Endothelial cell of umbilical vein (primary cell): ENCODE results near the gene TPPP2. TPM values are rescaled to one million over a fixed set of nuclear protein-coding genes. Genes with fewer than 3 reads are reported as not detected.

Source experiments
- BruUV-seq: library from RNA; stranded (reverse); fragments of 400-500 nt; replicated peaks from 2 replicates; lab custom pipeline; 2021; lab: Mats Ljungman, UMichigan
- CTCF ChIA-PET: fragments of 300-600, 350-600 bp; sonication (Branson Sonifier 250); formaldehyde crosslinking; loops from one replicate; lab custom pipeline; 2021; ENCODE audit warnings: antibody characterized with exemption, inconsistent platforms; lab: Charles Lee
- POLR2A ChIA-PET: fragments of 300-600, 350-600 bp; sonication (Branson Sonifier 250); formaldehyde crosslinking; loops from one replicate; lab custom pipeline; 2021; ENCODE audit warnings: antibody characterized with exemption, inconsistent platforms; lab: Charles Lee
- DNase-seq: peaks from one replicate; pipeline ENCODE4 v3.0.0-alpha.2; 2011; ENCODE audit warnings: low read depth, low spot score
- FAIRE-seq: peaks from 2 replicates; lab custom pipeline; 2011; peaks lifted over from hg19 to GRCh38; lab: Jason Lieb, UNC
- H2AFZ ChIP-seq: 2 replicates; pipeline ENCODE4 v1.6.0; 2012; ENCODE audit warnings: low read depth, low read length, control low read depth, inconsistent platforms
- H3K27ac ChIP-seq: 2 replicates; pipeline ENCODE4 v1.5.1; 2011; ENCODE audit warnings: low read depth, mild to moderate bottlenecking, control low read depth, low read length, moderate library complexity; ENCODE audit not compliant: insufficient read depth
- H3K27me3 ChIP-seq, 2 experiments: 2 replicates each; pipeline versions ENCODE4 v1.6.0 to v1.6.1; 2011; ENCODE audit warnings: low read length in 2 of 2, mixed read lengths in 1 of 2; ENCODE audit not compliant: control insufficient read depth in 2 of 2, insufficient read depth in 2 of 2
- H3K36me3 ChIP-seq, 2 experiments: 2 replicates in 1 of 2; 3 replicates in 1 of 2; pipeline ENCODE4 v1.5.1; 2011; ENCODE audit warnings: low read length in 2 of 2, mild to moderate bottlenecking in 1 of 2, moderate library complexity in 1 of 2; ENCODE audit not compliant: control insufficient read depth in 2 of 2, insufficient read depth in 2 of 2; ENCODE audit errors: extremely low read depth in 1 of 2
- H3K4me1 ChIP-seq: 3 replicates; pipeline ENCODE4 v1.5.1; 2011; ENCODE audit warnings: mild to moderate bottlenecking, low read length; ENCODE audit not compliant: control insufficient read depth, insufficient read depth; ENCODE audit errors: extremely low read depth
- H3K4me2 ChIP-seq: 2 replicates; pipeline ENCODE4 v1.6.1; 2011; ENCODE audit warnings: low read length, control low read depth, mixed read lengths; ENCODE audit not compliant: insufficient read depth
- H3K4me3 ChIP-seq, 3 experiments: fragments of 200-600 bp in 1 of 3; sonication (generic), shearing (Covaris generic) in 1 of 3; replicated peaks in 1 of 3; 2 replicates each; pipeline ENCODE4 v1.5.1; 2011 to 2016; ENCODE audit warnings: control low read depth in 3 of 3, low read length in 3 of 3, mild to moderate bottlenecking in 2 of 3, inconsistent platforms in 1 of 3, low read depth in 1 of 3, moderate library complexity in 1 of 3; ENCODE audit not compliant: insufficient read depth in 1 of 3
- H3K79me2 ChIP-seq: 2 replicates; pipeline ENCODE4 v1.6.0; 2012; ENCODE audit warnings: low read length, inconsistent platforms; ENCODE audit not compliant: control insufficient read depth, insufficient read depth
- H3K9ac ChIP-seq: replicated peaks from 2 replicates; pipeline ENCODE3; 2011; ENCODE audit warnings: low read length, control low read depth; ENCODE audit not compliant: insufficient read depth; ENCODE audit errors: extremely low read depth
- H3K9me1 ChIP-seq: replicated peaks from 3 replicates; pipeline ENCODE4 v1.6.0; 2011; ENCODE audit warnings: mild to moderate bottlenecking, low read length; ENCODE audit not compliant: control insufficient read depth, insufficient read depth; ENCODE audit errors: extremely low read depth
- H3K9me3 ChIP-seq: replicated peaks from 2 replicates; pipeline ENCODE4 v1.5.1; 2012; ENCODE audit warnings: low read length, inconsistent platforms; ENCODE audit not compliant: control insufficient read depth, insufficient read depth
- H4K20me1 ChIP-seq: replicated peaks from 2 replicates; pipeline ENCODE3; 2011; ENCODE audit warnings: mild to moderate bottlenecking, low read length; ENCODE audit not compliant: control insufficient read depth, insufficient read depth; ENCODE audit errors: extremely low read depth
- CTCF ChIP-seq, 2 donors: IDR thresholded peaks; 1 replicate in 1 of 2; 2 replicates in 1 of 2; pipeline ENCODE4 v1.5.1; 2011; ENCODE audit warnings: low read length in 2 of 2, mild to moderate bottlenecking in 2 of 2, moderate library complexity in 2 of 2, control low read depth in 1 of 2, inconsistent platforms in 1 of 2, low read depth in 1 of 2; ENCODE audit not compliant: insufficient read depth in 1 of 2; ENCODE audit errors: extremely low read depth in 1 of 2
- EZH2 ChIP-seq: IDR thresholded peaks from 2 replicates; pipeline ENCODE4 v1.6.1; 2012; ENCODE audit warnings: borderline replicate concordance, low read depth, mild to moderate bottlenecking, moderate library complexity, low read length, inconsistent platforms; ENCODE audit not compliant: severe bottlenecking
- GATA2 ChIP-seq: IDR thresholded peaks from 2 replicates; pipeline ENCODE4 v1.7.0; 2011; ENCODE audit warnings: low read depth, mild to moderate bottlenecking, moderate library complexity, mixed read lengths, low read length; ENCODE audit not compliant: insufficient read length, insufficient read depth
- JUN ChIP-seq: IDR thresholded peaks from 2 replicates; pipeline ENCODE4 v1.6.1; 2011; ENCODE audit warnings: borderline replicate concordance, low read depth; ENCODE audit not compliant: insufficient read length, insufficient read depth
- MAX ChIP-seq: IDR thresholded peaks from 2 replicates; pipeline ENCODE4 v1.6.1; 2011; ENCODE audit not compliant: insufficient read depth, insufficient read length
- MYC ChIP-seq: IDR thresholded peaks from one replicate; pipeline ENCODE4 v1.6.1; 2011; ENCODE audit warnings: mild to moderate bottlenecking, low read depth, low read length
- POLR2AphosphoS5 ChIP-seq: IDR thresholded peaks from 2 replicates; pipeline ENCODE4 v1.6.1; 2012; ENCODE audit warnings: low read depth, mild to moderate bottlenecking, control low read depth, low read length, moderate library complexity; ENCODE audit not compliant: insufficient read depth
- dilution Hi-C: fragments of 300-500 bp; cut with MboI; formaldehyde crosslinking; loops from one replicate; pipeline ENCODE4 v1.15.0; 2019; ENCODE audit warnings: low sequenced_read_pairs; ENCODE audit not compliant: extremely low pct_ligation_motif_present
- intact Hi-C: fragments of 100-400 bp; cut with micrococcal nuclease; formaldehyde crosslinking; loops from one replicate; pipeline ENCODE4 v1.10.0; 2022
- polyA plus RNA-seq, 4 experiments: library from polyadenylated mRNA; depleted of rRNA in 3 of 4; stranded (reverse) in 3 of 4; unstranded in 1 of 4; fragments of >200 nt; gene quantifications; 2 replicates each; pipeline versions ENCODE4 v1.2.1 to v1.2.3, GENCODE V29; 2011 to 2012; ENCODE audit warnings: missing spikeins in 1 of 4
- total RNA-seq: library from RNA; stranded (reverse); gene quantifications from 2 replicates; pipeline ENCODE4 v1.2.3, GENCODE V29; 2021

Gene TPPP2
- total and polyA plus RNA-seq, 2 donors (not counting 3 experiments of a cell fraction or from before 2014, with no cell fraction given) = not detected

- Histone ChIP-seq H3K9me3 (no peaks in the 10 kb centered on the region), H3K4me1 (peaks cover 10% of the 10 kb centered on the region), H3K9ac (no peak overlapping the region), H3K27ac (no peak overlapping the region), H3K79me2 (no peaks in the 10 kb centered on the region), H4K20me1 (no peaks in the 10 kb centered on the region), H3K9me1 (no peaks in the 10 kb centered on the region), H3K36me3 (no peaks in the 10 kb centered on the region), H3K27me3 (peaks cover 26 to 52% of the 10 kb centered on the region in 2 experiments), H2AFZ (no peak overlapping the region), H3K4me3 (no peak overlapping the region), H3K4me2 (no peak overlapping the region)
- no TSS peak for BruUV-seq
- DNase-seq (no peak), FAIRE-seq (no peak)
- TF ChIP-seq EZH2 (no peak), GATA2 (no peak), JUN (no peak), CTCF (IDR thresholded peaks at IDR 0.05; ENCODE audit: extremely low read depth in 1 of 2, insufficient read depth in 1 of 2, low read depth in 1 of 2, low read length in 2 of 2) (peak in 1 of 2 donors; percentile 5), MYC (no peak), MAX (no peak), POLR2AphosphoS5 (no peak)
- dilution Hi-C loops (no loop called here), intact Hi-C loops (no loop called here)
- POLR2A ChIA-PET = no interaction called here
- CTCF ChIA-PET = interaction anchor here (0.9 to 4.3 kb wide), 8 partner anchors 20 to 69 kb away, joined by 3 to 203 read pairs (median 8); partner anchors contain the start of gene TMEM253
Measured at GRCh38 chr14:21066882-21067502, 37.0 kb downstream of the TPPP2 start.
